ENCODE data around the gene SBDS.
"Not testable (repeated sequence)": the region's sequence is repeated elsewhere in the genome, so short reads cannot be mapped to it uniquely, and the experiment has no call there.

DNA sequence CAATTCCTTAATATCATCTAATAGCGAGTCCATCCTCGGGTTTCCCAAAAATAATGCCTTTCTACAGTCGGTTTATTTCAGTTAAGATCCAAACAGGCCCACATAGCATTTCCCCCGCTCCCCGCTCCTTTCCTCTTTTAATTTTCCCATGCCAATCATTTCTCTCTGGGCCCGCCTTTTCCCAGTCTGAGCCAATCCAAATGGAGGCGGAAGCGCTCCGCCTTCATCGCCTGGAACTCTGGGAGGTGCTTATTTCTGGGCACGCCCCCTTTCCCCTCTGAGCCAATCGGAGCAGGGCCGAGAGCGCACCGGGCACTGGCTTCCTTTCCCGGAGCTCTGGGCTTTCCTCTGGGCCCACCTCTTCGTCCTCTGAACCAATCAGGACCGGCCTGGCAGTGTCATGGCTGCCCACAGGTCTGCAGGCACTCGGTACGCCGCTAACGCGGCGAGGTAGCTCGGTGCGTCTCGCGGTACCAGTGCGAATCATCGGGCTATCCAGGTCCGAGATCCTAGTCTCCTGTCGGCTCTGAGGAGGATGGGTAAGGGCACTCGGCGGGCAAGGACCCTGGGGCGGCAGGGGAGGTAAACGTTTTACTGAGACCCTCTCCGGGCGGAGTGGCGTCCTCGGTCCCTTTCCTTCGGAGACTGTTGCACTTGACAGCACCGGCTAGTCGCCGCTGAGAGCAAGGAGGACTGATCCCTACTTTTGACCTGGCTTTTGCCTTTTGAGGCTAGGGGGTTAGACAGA is 1.2 kb upstream of the SBDS start, which contains the start of gene TYW1:
- TF ChIP-seq POLR2A (IDR thresholded peaks at IDR 0.05; ENCODE audit: low read depth, low read length) = peak; percentile 87
- peak; percentile 70 for TF ChIP-seq POLR2AphosphoS5 (IDR thresholded peaks at IDR 0.05; ENCODE audit: low read depth, low read length)
- TF ChIP-seq PAX5 (IDR thresholded peaks at IDR 0.05; ENCODE audit: insufficient read depth, low read length, severe bottlenecking) = not testable (repeated sequence)
